H9 (cell line): ENCODE data around the gene FAM83C. TPM values are rescaled to one million over a fixed set of nuclear protein-coding genes. Genes with fewer than 3 reads are reported as not detected.

Source experiments
- DNase-seq: peaks from one replicate; pipeline ENCODE4 v3.0.0-alpha.2; 2017
- H2AFZ ChIP-seq: one replicate; pipeline ENCODE4 v1.6.1; 2013; ENCODE audit warnings: mild to moderate bottlenecking, low read length, control low read depth, moderate library complexity
- H2AK5ac ChIP-seq: 2 replicates; pipeline ENCODE4 v1.6.1; 2013; ENCODE audit warnings: low read length, control low read depth, mixed read lengths; ENCODE audit not compliant: insufficient read length
- H2BK120ac ChIP-seq: one replicate; pipeline ENCODE4 v1.6.1; 2013; ENCODE audit warnings: low read depth, mild to moderate bottlenecking, low read length, control low read depth, inconsistent platforms; ENCODE audit not compliant: poor library complexity, severe bottlenecking
- H2BK12ac ChIP-seq: 2 replicates; pipeline ENCODE4 v1.6.1; 2013; ENCODE audit warnings: low read length, control low read depth, mixed read lengths, low read depth; ENCODE audit not compliant: insufficient read length
- H2BK15ac ChIP-seq: 2 replicates; pipeline ENCODE4 v1.6.1; 2013; ENCODE audit warnings: low read depth, low read length, control low read depth
- H2BK20ac ChIP-seq: one replicate; pipeline ENCODE4 v1.6.1; 2013; ENCODE audit warnings: low read depth, mild to moderate bottlenecking, low read length, control low read depth, inconsistent platforms; ENCODE audit not compliant: poor library complexity, severe bottlenecking
- H2BK5ac ChIP-seq: 2 replicates; pipeline ENCODE4 v1.6.1; 2013; ENCODE audit warnings: low read length, control low read depth, mixed read lengths; ENCODE audit not compliant: insufficient read length
- H3K14ac ChIP-seq: 2 replicates; pipeline ENCODE4 v1.6.1; 2013; ENCODE audit warnings: low read length, control low read depth; ENCODE audit not compliant: insufficient read depth
- H3K18ac ChIP-seq: 2 replicates; pipeline ENCODE4 v1.6.1; 2013; ENCODE audit warnings: low read depth, mild to moderate bottlenecking, mixed read lengths, low read length, control low read depth; ENCODE audit not compliant: insufficient read length
- H3K23ac ChIP-seq: 2 replicates; pipeline ENCODE4 v1.6.1; 2013; ENCODE audit warnings: low read length, control low read depth, mixed read lengths, low read depth; ENCODE audit not compliant: insufficient read length
- H3K23me2 ChIP-seq: 2 replicates; pipeline ENCODE4 v1.6.1; 2013; ENCODE audit warnings: low read depth, mild to moderate bottlenecking, mixed read lengths, low read length, control low read depth; ENCODE audit not compliant: insufficient read length, poor library complexity, severe bottlenecking
- H3K27ac ChIP-seq: 2 replicates; pipeline ENCODE4 v1.5.1; 2013; ENCODE audit warnings: low read length, control low read depth, mixed read lengths, low read depth; ENCODE audit not compliant: insufficient read length
- H3K27me3 ChIP-seq: 2 replicates; pipeline ENCODE4 v1.6.1; 2013; ENCODE audit warnings: low read length, control low read depth, inconsistent platforms; ENCODE audit not compliant: insufficient read depth
- H3K4ac ChIP-seq: 2 replicates; pipeline ENCODE4 v1.6.1; 2013; ENCODE audit warnings: low read depth, mild to moderate bottlenecking, control low read depth, inconsistent platforms, low read length, moderate library complexity
- H3K4me1 ChIP-seq: 2 replicates; pipeline ENCODE4 v1.6.1; 2013; ENCODE audit warnings: low read length, control low read depth, inconsistent platforms; ENCODE audit not compliant: insufficient read depth
- H3K4me2 ChIP-seq: 2 replicates; pipeline ENCODE4 v1.6.1; 2013; ENCODE audit warnings: low read length, control low read depth, mixed read lengths; ENCODE audit not compliant: insufficient read length, insufficient read depth
- H3K56ac ChIP-seq: 2 replicates; pipeline ENCODE4 v1.6.1; 2013; ENCODE audit warnings: low read depth, mild to moderate bottlenecking, mixed read lengths, low read length, control low read depth; ENCODE audit not compliant: insufficient read length
- H3K79me1 ChIP-seq: 2 replicates; pipeline ENCODE4 v1.6.1; 2013; ENCODE audit warnings: low read depth, mild to moderate bottlenecking, moderate library complexity, low read length, control low read depth, inconsistent platforms; ENCODE audit not compliant: insufficient read depth, poor library complexity, severe bottlenecking
- H3K79me2 ChIP-seq: 2 replicates; pipeline ENCODE4 v1.6.1; 2013; ENCODE audit warnings: low read length, control low read depth, inconsistent platforms; ENCODE audit not compliant: insufficient read depth
- H3K9ac ChIP-seq: 2 replicates; pipeline ENCODE4 v1.6.1; 2013; ENCODE audit warnings: low read length, control low read depth, mixed read lengths; ENCODE audit not compliant: insufficient read length; ENCODE audit errors: extremely low read depth
- H3K9me3 ChIP-seq: one replicate; pipeline ENCODE4 v1.6.1; 2013; ENCODE audit warnings: low read depth, low read length, inconsistent platforms; ENCODE audit not compliant: control insufficient read depth
- H3T11ph ChIP-seq: one replicate; pipeline ENCODE4 v1.6.1; 2013; ENCODE audit warnings: mild to moderate bottlenecking, low read length, control low read depth, inconsistent platforms
- H4K20me1 ChIP-seq: one replicate; pipeline ENCODE4 v1.6.1; 2013; ENCODE audit not compliant: control insufficient read depth, insufficient read length, insufficient read depth
- H4K5ac ChIP-seq: 2 replicates; pipeline ENCODE4 v1.6.1; 2013; ENCODE audit warnings: low read depth, mild to moderate bottlenecking, mixed read lengths, low read length, control low read depth; ENCODE audit not compliant: insufficient read length
- H4K8ac ChIP-seq: replicated peaks from 2 replicates; pipeline ENCODE4 v1.6.1; 2013; ENCODE audit warnings: low read length, control low read depth, mixed read lengths, low read depth; ENCODE audit not compliant: insufficient read length
- H4K91ac ChIP-seq: 2 replicates; pipeline ENCODE4 v1.6.1; 2013; ENCODE audit warnings: low read depth, mild to moderate bottlenecking, moderate library complexity, mixed read lengths, low read length, control low read depth; ENCODE audit not compliant: insufficient read length
- H3K27ac Mint-ChIP-seq, 3 experiments: 2 replicates in 2 of 3; 3 replicates in 1 of 3; pipeline ENCODE4 v1.8.0; 2020 to 2021; ENCODE audit warnings: mixed read lengths in 3 of 3, mild to moderate bottlenecking in 1 of 3, moderate library complexity in 1 of 3
- H3K27me3 Mint-ChIP-seq: 2 replicates; pipeline ENCODE4 v1.8.0; 2021; ENCODE audit warnings: low read depth, mild to moderate bottlenecking, moderate library complexity, mixed read lengths
- H3K36me3 Mint-ChIP-seq, 3 experiments: 2 replicates in 2 of 3; 3 replicates in 1 of 3; pipeline ENCODE4 v1.8.0; 2020 to 2021; ENCODE audit warnings: low read depth in 3 of 3, mixed read lengths in 3 of 3; ENCODE audit not compliant: insufficient read depth in 1 of 3
- H3K4me1 Mint-ChIP-seq, 2 experiments: 2 replicates each; pipeline ENCODE4 v1.8.0; 2020; ENCODE audit warnings: mixed read lengths in 2 of 2
- H3K4me3 Mint-ChIP-seq, 2 experiments: 2 replicates in 1 of 2; 3 replicates in 1 of 2; pipeline ENCODE4 v1.8.0; 2020 to 2021; ENCODE audit warnings: mild to moderate bottlenecking in 2 of 2, mixed read lengths in 2 of 2, moderate library complexity in 1 of 2
- H3K9me3 Mint-ChIP-seq, 2 experiments: 2 replicates in 1 of 2; 3 replicates in 1 of 2; pipeline ENCODE4 v1.8.0; 2020; ENCODE audit warnings: mild to moderate bottlenecking in 2 of 2, mixed read lengths in 2 of 2, moderate library complexity in 1 of 2
- CTCF ChIP-seq: fragments of 200-600 bp; sonication (generic); conservative IDR thresholded peaks from 3 replicates; pipeline ENCODE4 v1.8.0; 2021; ENCODE audit warnings: antibody characterized with exemption, mild to moderate bottlenecking
- WGBS: extraction: QIAGEN DNeasy Blood & Tissue Kit; methylation state at CpG from one replicate; pipeline ENCODE4 v1.1.7; 2013; ENCODE audit warnings: missing lambda C conversion rate, low lambda C conversion rate, mixed read lengths; ENCODE audit not compliant: insufficient read length; ENCODE audit errors: extremely low coverage; 5-methylcytosine and 5-hydroxymethylcytosine counted together
- total RNA-seq: library from RNA; stranded (reverse); gene quantifications from 2 replicates; pipeline ENCODE4 v1.2.1, GENCODE V29; 2021

The FAM83C gene
- total RNA-seq, 1 experiment from 2014 or later, result not detected

- Histone ChIP-seq H2BK120ac (no peak overlapping the region), H3K4me1 (peaks cover 2% of the 10 kb centered on the region; the same call in 1 of the 2 replicates), H2BK20ac (no peak overlapping the region), H3K79me1 (no peaks in the 10 kb centered on the region), H2AK5ac (no peak overlapping the region), H2BK15ac (no peak overlapping the region), H3K9ac (no peak overlapping the region), H3K27ac (no peak overlapping the region), H3K56ac (no peak overlapping the region), H3K4ac (no peak overlapping the region), H3K79me2 (no peaks in the 10 kb centered on the region), H4K91ac (no peak overlapping the region), H4K8ac (no peak overlapping the region), H2BK12ac (no peak overlapping the region), H4K5ac (no peak overlapping the region), H2BK5ac (no peak overlapping the region), H4K20me1 (no peaks in the 10 kb centered on the region), H3K4me2 (no peak overlapping the region), H3K23ac (no peak overlapping the region), H3K27me3 (no peaks in the 10 kb centered on the region), H2AFZ (no peak overlapping the region), H3T11ph (no peak overlapping the region), H3K23me2 (no peaks in the 10 kb centered on the region), H3K18ac (no peak overlapping the region), H3K14ac (no peak overlapping the region), H3K9me3 (no peaks in the 10 kb centered on the region)
- H3K4me3 Mint-ChIP-seq, result no peak overlapping the region; a peak in 1 of 5 replicates
- TF ChIP-seq CTCF, result no peak
- H3K9me3 Mint-ChIP-seq, result no peaks in the 10 kb centered on the region
- no peak overlapping the region; a peak in 1 of 7 replicates for H3K27ac Mint-ChIP-seq
- H3K36me3 Mint-ChIP-seq, result no peaks in the 10 kb centered on the region; a peak in 1 of 7 replicates
- peaks cover 10% of the 10 kb centered on the region for H3K27me3 Mint-ChIP-seq
- WGBS, result no CpG with 5 or more reads among the region's 7 CpGs
- no peak for DNase-seq
- H3K4me1 Mint-ChIP-seq, result peaks cover 6% of the 10 kb centered on the region in 2 experiments
These were observed 1.9 kb downstream of the FAM83C start for GRCh38 chr20:35290186-35290886.
